HepG2 (cell line): ENCODE measurements around the gene KPNA3. TPM values are rescaled to one million over a fixed set of nuclear protein-coding genes. Genes with fewer than 3 reads are reported as not detected.

Experiments used
- ATF7-NPFF ChIP-seq: sonication (generic); formaldehyde crosslinking; IDR thresholded peaks from 2 replicates; pipeline ENCODE4 v1.8.1; 2023; ENCODE audit warnings: mild to moderate bottlenecking, low read depth, missing genetic modification reagents, moderate library complexity
- BRCA1 ChIP-seq: sonication (generic); formaldehyde crosslinking; IDR thresholded peaks from 2 replicates; pipeline ENCODE4 v1.4.0; 2020; ENCODE audit warnings: missing genetic modification reagents
- CREB1 ChIP-seq, 2 experiments: fragments of 450-650 bp in 1 of 2; IDR thresholded peaks; 2 replicates each; pipeline ENCODE4 v1.6.1; 2016 to 2017; ENCODE audit warnings: control low read depth in 1 of 2, mild to moderate bottlenecking in 1 of 2, missing compliant biosample characterization in 1 of 2, missing genetic modification characterization in 1 of 2
- EEA1 ChIP-seq: sonication (generic); formaldehyde crosslinking; IDR thresholded peaks from 2 replicates; pipeline ENCODE4 v1.5.1; 2020; ENCODE audit warnings: mild to moderate bottlenecking, missing genetic modification reagents, borderline replicate concordance
- ETV6 ChIP-seq: sonication (generic); formaldehyde crosslinking; conservative IDR thresholded peaks from 2 replicates; pipeline ENCODE4 v1.4.0; 2020; ENCODE audit warnings: missing genetic modification reagents
- FOSL2 ChIP-seq: sonication (generic); formaldehyde crosslinking; IDR thresholded peaks from 2 replicates; pipeline ENCODE4 v1.4.0; 2020; ENCODE audit warnings: missing genetic modification reagents
- FOXK1 ChIP-seq: sonication (generic); formaldehyde crosslinking; IDR thresholded peaks from 2 replicates; pipeline ENCODE4 v1.4.0; 2020; ENCODE audit warnings: low read depth, missing genetic modification reagents, borderline replicate concordance
- HOXA5 ChIP-seq: sonication (generic); formaldehyde crosslinking; IDR thresholded peaks from 2 replicates; pipeline ENCODE4 v1.4.0; 2020; ENCODE audit warnings: missing genetic modification reagents
- IKZF4 ChIP-seq: sonication (generic); formaldehyde crosslinking; IDR thresholded peaks from 2 replicates; pipeline ENCODE4 v1.5.1; 2020; ENCODE audit warnings: borderline replicate concordance, mild to moderate bottlenecking, low read depth, missing genetic modification reagents; ENCODE audit errors: not compliant biosample characterization
- JUND ChIP-seq: sonication (generic); formaldehyde crosslinking; IDR thresholded peaks from 2 replicates; pipeline ENCODE4 v1.8.0; 2022; ENCODE audit warnings: mild to moderate bottlenecking, missing genetic modification reagents
- KAT8 ChIP-seq: IDR thresholded peaks from 2 replicates; pipeline ENCODE4 v1.6.1; 2016; ENCODE audit warnings: missing genetic modification reagents, missing compliant biosample characterization
- MED13 ChIP-seq: sonication (generic); formaldehyde crosslinking; IDR thresholded peaks from 2 replicates; pipeline ENCODE4 v1.5.0; 2020; ENCODE audit warnings: missing genetic modification reagents
- NFYC ChIP-seq: IDR thresholded peaks from 2 replicates; pipeline ENCODE4 v1.6.1; 2016; ENCODE audit warnings: missing genetic modification reagents, missing compliant biosample characterization
- PITX1 ChIP-seq: sonication (generic); formaldehyde crosslinking; IDR thresholded peaks from 2 replicates; pipeline ENCODE4 v1.5.1; 2020; ENCODE audit warnings: mild to moderate bottlenecking, missing genetic modification reagents
- POLR2A ChIP-seq, 2 experiments: IDR thresholded peaks; 2 replicates each; pipeline ENCODE4 v1.6.1; 2011; ENCODE audit warnings: low read depth in 2 of 2, low read length in 2 of 2, mild to moderate bottlenecking in 1 of 2, moderate library complexity in 1 of 2; ENCODE audit not compliant: insufficient read depth in 1 of 2
- REXO4 ChIP-seq: sonication (generic); formaldehyde crosslinking; IDR thresholded peaks from 2 replicates; pipeline ENCODE4 v1.8.0; 2022; ENCODE audit warnings: missing genetic modification reagents, mild to moderate bottlenecking, borderline replicate concordance
- RFX5 ChIP-seq: IDR thresholded peaks from 2 replicates; pipeline ENCODE4 v1.6.1; 2011; ENCODE audit warnings: low read depth, low read length, improper control_type of control experiment
- SIX1 ChIP-seq: sonication (generic); formaldehyde crosslinking; IDR thresholded peaks from 2 replicates; pipeline ENCODE4 v1.4.0; 2020; ENCODE audit warnings: missing genetic modification reagents, borderline replicate concordance
- TSC22D2 ChIP-seq: sonication (generic); formaldehyde crosslinking; IDR thresholded peaks from 2 replicates; pipeline ENCODE4 v1.5.1; 2020; ENCODE audit warnings: missing genetic modification reagents, mild to moderate bottlenecking, borderline replicate concordance
- YEATS4 ChIP-seq: sonication (generic); formaldehyde crosslinking; IDR thresholded peaks from 2 replicates; pipeline ENCODE4 v1.4.0; 2020; ENCODE audit warnings: missing genetic modification reagents, borderline replicate concordance
- ZFP36L2 ChIP-seq: sonication (generic); formaldehyde crosslinking; IDR thresholded peaks from 2 replicates; pipeline ENCODE4 v1.4.0; 2020; ENCODE audit warnings: missing genetic modification reagents
- ZMYM3 ChIP-seq: sonication (generic); formaldehyde crosslinking; IDR thresholded peaks from 2 replicates; pipeline ENCODE4 v1.5.1; 2020; ENCODE audit warnings: mild to moderate bottlenecking, missing genetic modification reagents
- ZNF225 ChIP-seq: sonication (generic); formaldehyde crosslinking; IDR thresholded peaks from 2 replicates; pipeline ENCODE4 v1.4.0; 2020; ENCODE audit warnings: mild to moderate bottlenecking, missing genetic modification reagents
- ZNF567 ChIP-seq: sonication (generic); formaldehyde crosslinking; IDR thresholded peaks from 2 replicates; pipeline ENCODE4 v1.8.1; 2023; ENCODE audit warnings: mild to moderate bottlenecking, missing genetic modification reagents, borderline replicate concordance
- ZNF569 ChIP-seq: sonication (generic); formaldehyde crosslinking; IDR thresholded peaks from 2 replicates; pipeline ENCODE4 v1.5.0; 2020; ENCODE audit warnings: mild to moderate bottlenecking, missing genetic modification reagents, moderate library complexity, borderline replicate concordance
- ZNF572 ChIP-seq: sonication (generic); formaldehyde crosslinking; IDR thresholded peaks from 2 replicates; pipeline ENCODE4 v1.5.1; 2020; ENCODE audit warnings: mild to moderate bottlenecking, missing genetic modification reagents
- ZNF629 ChIP-seq: sonication (generic); formaldehyde crosslinking; conservative IDR thresholded peaks from 2 replicates; pipeline ENCODE4 v1.5.0; 2020; ENCODE audit warnings: missing genetic modification reagents
- ZNF790 ChIP-seq: sonication (generic); formaldehyde crosslinking; IDR thresholded peaks from 2 replicates; pipeline ENCODE4 v1.8.0; 2022; ENCODE audit warnings: missing genetic modification reagents, mild to moderate bottlenecking, borderline replicate concordance
- ZSCAN22 ChIP-seq: sonication (generic); formaldehyde crosslinking; IDR thresholded peaks from 2 replicates; pipeline ENCODE4 v1.4.0; 2020; ENCODE audit warnings: mild to moderate bottlenecking, missing genetic modification reagents
- ZSCAN29 ChIP-seq: sonication (generic); formaldehyde crosslinking; conservative IDR thresholded peaks from 2 replicates; pipeline ENCODE4 v1.4.0; 2020; ENCODE audit warnings: mild to moderate bottlenecking, missing genetic modification reagents
- polyA plus RNA-seq, 8 experiments: library from polyadenylated mRNA; depleted of rRNA in 3 of 8; stranded (reverse) in 7 of 8; unstranded in 1 of 8; fragments of >200 nt; fragmentation: Illumina TruSeq in 4 of 8; extraction: Trizol in 4 of 8; gene quantifications; 2 replicates each; pipeline versions ENCODE4 v1.2.1 to v1.2.3, GENCODE V29; 2011 to 2016; ENCODE audit warnings: low read depth in 4 of 8, missing spikeins in 1 of 8, mixed read lengths in 1 of 8; ENCODE audit not compliant: insufficient read depth in 1 of 8
- total RNA-seq, 5 experiments: library from RNA; depleted of rRNA; stranded (reverse); fragments of >200 nt; fragmentation: Illumina TruSeq; extraction: Trizol; gene quantifications; 2 replicates each; pipeline ENCODE4 v1.2.3, GENCODE V29; 2016; ENCODE audit warnings: low read depth in 1 of 5
- TF ChIP-seq, protein P1 (sequence below): sonication (generic); formaldehyde crosslinking; IDR thresholded peaks from 2 replicates; pipeline ENCODE4 v1.5.0; 2020; ENCODE audit warnings: missing genetic modification reagents
- TF ChIP-seq, protein P2 (sequence below): sonication (generic); formaldehyde crosslinking; IDR thresholded peaks from 2 replicates; pipeline ENCODE4 v1.4.0; 2020; ENCODE audit warnings: mild to moderate bottlenecking, missing genetic modification reagents

The KPNA3 gene
- total and polyA plus RNA-seq, 2 of the 13 experiments (the other 11 are each of a cell fraction or from before 2014, with no cell fraction given), result 13.0 to 28.9 TPM

DNA sequence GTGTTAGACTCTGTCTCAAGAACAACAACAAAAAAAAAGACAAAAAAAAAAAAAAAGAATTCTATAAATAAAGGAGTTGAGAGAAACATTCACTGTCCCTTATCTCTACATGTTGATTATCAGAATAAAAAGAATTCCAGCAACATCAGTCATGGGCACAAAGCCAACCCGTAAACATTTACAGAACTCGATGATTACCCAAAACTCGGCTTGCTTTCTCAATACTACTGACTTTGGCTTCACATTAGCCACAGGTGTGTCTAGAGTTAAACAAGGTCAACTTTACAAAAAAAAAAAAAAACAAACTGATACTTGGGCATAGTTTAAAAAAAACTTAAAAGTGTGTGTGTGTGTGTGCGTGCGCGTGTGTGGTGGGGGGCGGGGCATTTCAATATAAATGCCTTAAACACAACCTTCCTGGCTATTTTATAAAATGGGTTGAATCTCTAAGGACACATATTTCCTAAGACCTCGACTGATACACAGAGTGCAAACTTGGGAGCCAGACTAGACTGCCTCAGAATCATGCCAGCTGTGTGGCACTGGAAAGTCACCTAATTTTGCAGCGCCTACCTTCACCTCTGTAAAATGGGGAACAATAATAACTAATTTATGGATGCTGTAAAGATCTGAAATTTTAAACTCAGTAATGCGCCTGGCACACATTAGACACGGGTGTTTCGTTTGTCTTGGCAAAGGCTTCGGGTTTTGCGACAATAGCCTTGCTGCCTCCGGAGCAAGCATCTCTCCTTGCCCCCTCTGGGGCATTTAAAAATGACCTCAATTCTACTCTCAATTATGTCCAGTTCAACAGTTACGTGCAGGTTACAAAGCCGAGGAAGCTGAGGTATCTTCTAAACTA, 102.1 kb downstream of the KPNA3 start (continued):
- TF ChIP-seq POLR2A (IDR thresholded peaks at IDR 0.05; ENCODE audit: insufficient read depth in 1 of 2, low read depth in 2 of 2, low read length in 2 of 2), result no peak; a peak in 1 of 4 replicates
- TF ChIP-seq, protein P1, sequence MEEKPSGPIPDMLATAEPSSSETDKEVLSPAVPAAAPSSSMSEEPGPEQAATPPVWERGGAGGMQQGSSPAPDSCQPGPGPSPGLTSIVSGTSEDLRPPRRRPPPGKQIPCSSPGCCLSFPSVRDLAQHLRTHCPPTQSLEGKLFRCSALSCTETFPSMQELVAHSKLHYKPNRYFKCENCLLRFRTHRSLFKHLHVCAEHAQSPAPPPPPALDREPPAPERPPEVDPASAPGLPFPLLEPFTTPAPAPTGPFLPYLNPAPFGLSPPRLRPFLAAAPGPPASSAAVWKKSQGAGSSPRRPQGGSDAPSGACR (CRISPR knock-in tag), result no peak
- no peak for TF ChIP-seq ATF7-NPFF
- TF ChIP-seq TSC22D2, result no peak
- TF ChIP-seq NFYC (CRISPR knock-in tag), result no peak
- TF ChIP-seq EEA1 (CRISPR knock-in tag), result no peak
- TF ChIP-seq ETV6 (CRISPR knock-in tag), result no peak
- no peak for TF ChIP-seq ZSCAN22 (CRISPR knock-in tag)
- no peak for TF ChIP-seq SIX1
- no peak for TF ChIP-seq REXO4 (CRISPR knock-in tag)
- TF ChIP-seq FOXK1, result no peak
- TF ChIP-seq RFX5, result no peak
- TF ChIP-seq ZNF567 (CRISPR knock-in tag), result no peak
- no peak for TF ChIP-seq ZNF225 (CRISPR knock-in tag)
- no peak for TF ChIP-seq HOXA5 (CRISPR knock-in tag)
- no peak for TF ChIP-seq ZSCAN29 (CRISPR knock-in tag)
- no peak for TF ChIP-seq CREB1 (IDR thresholded peaks at IDR 0.05)
- peak; percentile 7; the same call in 1 of the 2 replicates for TF ChIP-seq CREB1 (CRISPR knock-in tag; IDR thresholded peaks at IDR 0.05)
- peak; percentile 54 for TF ChIP-seq ZNF629 (CRISPR knock-in tag)
- peak; percentile 63 for TF ChIP-seq FOSL2
- TF ChIP-seq KAT8 (CRISPR knock-in tag), result peak; percentile 6; the same call in 1 of the 2 replicates
- TF ChIP-seq YEATS4 (CRISPR knock-in tag), result no peak
- no peak for TF ChIP-seq IKZF4 (CRISPR knock-in tag)
- TF ChIP-seq ZNF572 (CRISPR knock-in tag), result no peak
- no peak for TF ChIP-seq ZNF569 (CRISPR knock-in tag)
- no peak for TF ChIP-seq MED13 (CRISPR knock-in tag)
- TF ChIP-seq ZNF790 (CRISPR knock-in tag), result no peak
- no peak for TF ChIP-seq BRCA1 (CRISPR knock-in tag)
- TF ChIP-seq ZMYM3 (CRISPR knock-in tag), result no peak
- TF ChIP-seq ZFP36L2 (CRISPR knock-in tag), result no peak
- TF ChIP-seq PITX1 (CRISPR knock-in tag), result no peak; the same call in 1 of the 2 replicates
- TF ChIP-seq, protein P2, sequence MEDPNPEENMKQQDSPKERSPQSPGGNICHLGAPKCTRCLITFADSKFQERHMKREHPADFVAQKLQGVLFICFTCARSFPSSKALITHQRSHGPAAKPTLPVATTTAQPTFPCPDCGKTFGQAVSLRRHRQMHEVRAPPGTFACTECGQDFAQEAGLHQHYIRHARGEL (CRISPR knock-in tag), result no peak
- TF ChIP-seq JUND, result no peak
